ENCODE measurements around the gene TTC4. TPM values are rescaled to one million over a fixed set of nuclear protein-coding genes. Genes with fewer than 3 reads are reported as not detected.

Gene TTC4
- total and polyA plus RNA-seq, 3 donors from 2014 or later = 25.0 to 35.3 (median 34.3) TPM

DNA sequence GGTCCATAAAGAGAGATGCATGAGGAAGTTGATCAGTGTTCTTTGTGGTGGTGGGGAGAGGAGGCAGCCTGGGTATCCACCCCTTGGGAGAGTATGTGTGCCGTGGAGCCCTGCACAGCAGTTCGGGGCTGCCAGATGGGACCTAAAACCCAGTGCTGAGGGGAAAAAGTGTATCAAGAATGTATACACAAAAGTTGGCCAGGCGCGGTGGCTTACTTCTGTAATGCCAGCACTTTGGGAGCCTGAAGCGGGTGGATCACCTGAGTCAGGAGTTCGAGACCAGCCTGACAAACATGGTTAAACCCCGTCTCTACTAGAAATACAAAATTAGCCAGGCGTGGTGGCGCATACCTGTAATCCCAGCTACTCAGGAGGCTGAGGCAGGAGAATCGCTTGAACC lies 4.1 kb upstream of the TTC4 start:
- TF ChIP-seq CTCF (IDR thresholded peaks at IDR 0.05) = no peak
- no peak for TF ChIP-seq POLR2A (IDR thresholded peaks at IDR 0.05)
- 93 to 94% methylated on average over 10 of the region's 10 CpGs for WGBS, 2 donors
- intact Hi-C loops (cut with DNase I; ENCODE audit: low total_unique reads) = no loop called here

DNA sequence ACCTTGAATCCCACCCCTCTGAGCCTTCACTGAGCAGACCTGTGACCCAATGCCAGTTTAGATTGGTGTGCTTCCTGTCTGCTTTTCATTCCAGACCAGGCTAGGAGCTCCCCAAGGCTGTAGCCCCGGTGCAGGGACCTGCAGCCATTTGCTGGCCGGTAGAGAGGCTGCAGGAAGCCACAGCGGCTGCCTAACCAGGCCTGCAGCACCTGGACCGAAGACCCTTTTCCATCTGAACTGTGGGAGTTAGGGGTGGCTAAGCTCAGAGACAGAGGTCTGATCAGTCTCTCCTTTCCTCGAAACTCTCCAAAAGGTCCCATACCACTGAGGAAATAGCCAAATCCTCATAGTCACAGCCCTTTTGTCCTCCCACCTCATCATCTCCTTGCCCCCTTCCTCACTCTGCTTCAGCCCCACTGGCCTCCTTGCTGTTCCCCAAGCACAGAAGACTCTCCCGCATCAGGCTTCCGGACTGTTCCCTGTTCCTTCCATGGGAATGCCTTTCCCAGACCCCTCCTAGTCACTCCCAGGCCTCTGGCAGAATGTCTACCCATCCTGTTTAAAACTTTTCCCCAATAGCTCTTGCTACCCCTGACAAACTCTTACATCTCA lies 674 bp upstream of the TTC4 start:
- Histone ChIP-seq H3K4me1 (peaks cover 10% of the 10 kb centered on the region), H3K27ac (peak overlapping the region in 1 of 2 donors; percentile 73), H3K4me3 (peak overlapping the region; percentile 95 to 97), H3K36me3 (ENCODE audit: low read depth, missing control alignments) (no peaks in the 10 kb centered on the region), H3K27me3 (no peaks in the 10 kb centered on the region), H3K9me3 (no peaks in the 10 kb centered on the region)
- 63 to 70% methylated on average over 7 of the region's 7 CpGs for WGBS, 2 donors
- TF ChIP-seq CTCF (IDR thresholded peaks at IDR 0.05) (no peak), POLR2A (IDR thresholded peaks at IDR 0.05) (no peak)
- DNase-seq = no peak
- intact Hi-C loops (cut with DNase I; ENCODE audit: low total_unique reads) = no loop called here

More for the DNA sequence above, 4.1 kb upstream of the TTC4 start:
- Histone ChIP-seq H3K27ac (no peak overlapping the region), H3K4me1 (peaks cover 4% of the 10 kb centered on the region), H3K4me3 (no peak overlapping the region), H3K36me3 (ENCODE audit: low read depth, missing control alignments) (no peaks in the 10 kb centered on the region), H3K27me3 (no peaks in the 10 kb centered on the region), H3K9me3 (no peaks in the 10 kb centered on the region)
- DNase-seq = no peak

DNA sequence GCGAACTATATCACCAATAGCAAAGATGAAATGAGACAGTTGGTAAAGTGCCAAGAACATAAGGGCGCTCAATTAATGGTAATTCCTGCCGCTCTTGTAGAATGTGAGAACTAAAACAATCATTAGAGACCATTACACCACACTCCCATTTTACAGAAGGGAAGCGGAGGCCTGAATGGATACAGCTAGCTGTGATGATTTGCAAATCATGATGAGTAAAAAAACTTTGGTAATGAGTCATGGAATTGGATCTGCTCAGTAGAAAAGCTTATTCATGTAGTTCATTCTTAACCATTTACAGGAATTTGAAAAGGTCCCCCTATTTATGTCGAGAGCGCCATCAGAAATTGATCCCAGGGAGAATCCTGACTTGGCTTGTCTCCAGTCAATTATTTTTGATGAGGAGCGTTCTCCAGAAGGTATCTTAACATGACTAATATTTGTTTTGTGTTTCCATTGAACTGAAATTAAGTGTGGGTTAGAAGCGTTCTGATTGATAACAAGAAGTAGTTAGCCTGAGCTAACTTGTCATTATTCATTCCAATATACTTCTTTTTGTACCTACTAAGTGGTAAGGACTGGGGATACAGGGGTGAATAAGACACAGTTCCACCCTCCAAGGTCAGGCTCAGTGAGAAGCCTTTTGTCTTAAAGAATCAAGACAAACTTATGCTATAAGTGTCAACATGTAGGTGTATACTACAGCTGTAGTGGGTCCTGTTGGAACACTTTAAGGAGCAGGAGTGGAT lies 812 bp downstream of the TTC4 start:
- peak overlapping the region in 1 of 2 donors; percentile 73 for H3K27ac ChIP-seq
- TF ChIP-seq POLR2A (IDR thresholded peaks at IDR 0.05) (no peak), CTCF (IDR thresholded peaks at IDR 0.05) (no peak)
- peak overlapping the region; percentile 95 to 97 for H3K4me3 ChIP-seq
- no peaks in the 10 kb centered on the region for H3K36me3 ChIP-seq (ENCODE audit: low read depth, missing control alignments)
- no peaks in the 10 kb centered on the region for H3K27me3 ChIP-seq
- intact Hi-C loops (cut with DNase I; ENCODE audit: low total_unique reads) = no loop called here
- H3K4me1 ChIP-seq = peaks cover 10% of the 10 kb centered on the region
- 29 to 36% methylated on average over 8 of the region's 8 CpGs for WGBS, 2 donors
- H3K9me3 ChIP-seq = no peaks in the 10 kb centered on the region
- no peak for DNase-seq

DNA sequence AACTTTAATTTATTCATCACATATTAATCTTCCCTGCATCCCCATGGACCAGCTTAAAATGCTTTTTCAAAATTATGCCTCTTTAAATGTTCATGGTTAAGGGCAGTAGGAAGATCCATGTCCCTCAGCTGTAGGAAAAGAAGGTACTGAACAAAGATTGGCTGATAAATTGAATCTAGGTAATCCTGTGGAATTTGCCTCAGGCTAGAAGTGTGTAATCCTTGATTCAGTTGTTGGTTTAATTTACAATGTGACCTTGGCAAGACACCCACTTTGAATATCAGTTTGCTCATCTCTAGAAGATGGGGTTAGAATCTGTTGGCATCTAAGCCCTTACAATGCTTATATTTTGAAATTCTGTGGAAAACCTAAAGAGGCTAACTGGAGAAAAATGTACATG lies 6.1 kb downstream of the TTC4 start:
- H3K27me3 ChIP-seq = no peaks in the 10 kb centered on the region
- H3K36me3 ChIP-seq (ENCODE audit: low read depth, missing control alignments) = no peaks in the 10 kb centered on the region
- H3K4me3 ChIP-seq = no peak overlapping the region
- H3K27ac ChIP-seq = no peak overlapping the region
- H3K9me3 ChIP-seq = no peaks in the 10 kb centered on the region
- intact Hi-C loops (cut with DNase I; ENCODE audit: low total_unique reads) = no loop called here
- DNase-seq = no peak
- peaks cover 4% of the 10 kb centered on the region for H3K4me1 ChIP-seq
- no peak for TF ChIP-seq CTCF (IDR thresholded peaks at IDR 0.05)
- no peak for TF ChIP-seq POLR2A (IDR thresholded peaks at IDR 0.05)

DNA sequence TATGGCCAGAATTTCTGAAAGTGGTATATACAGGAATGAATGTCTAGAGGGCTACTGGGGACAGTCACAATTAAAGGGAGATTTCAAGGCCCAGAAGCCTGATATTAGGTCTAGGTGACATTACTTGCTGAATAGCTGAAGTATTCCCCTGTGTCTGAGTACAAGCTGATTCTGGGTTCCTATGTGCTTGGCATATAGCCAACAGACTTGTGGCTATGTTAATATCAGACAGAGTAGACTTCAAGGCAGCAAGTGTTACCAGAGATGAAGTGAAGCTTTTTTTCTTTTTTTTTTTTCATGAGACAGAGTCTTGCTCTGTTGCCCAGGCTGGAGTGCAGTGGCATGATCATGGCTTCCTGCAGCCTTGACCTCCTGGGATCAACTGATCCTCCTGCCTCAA lies 8.3 kb downstream of the TTC4 start:
- no peak for TF ChIP-seq POLR2A (IDR thresholded peaks at IDR 0.05)
- Histone ChIP-seq H3K36me3 (ENCODE audit: low read depth, missing control alignments) (no peaks in the 10 kb centered on the region), H3K27me3 (no peaks in the 10 kb centered on the region), H3K27ac (no peak overlapping the region), H3K9me3 (no peaks in the 10 kb centered on the region), H3K4me3 (no peak overlapping the region), H3K4me1 (no peaks in the 10 kb centered on the region)
- intact Hi-C loops (cut with DNase I; ENCODE audit: low total_unique reads) = no loop called here
- DNase-seq = no peak
